ENCODE measurements around the gene IL21R.
"Not testable (repeated sequence)": the region's sequence is repeated elsewhere in the genome, so short reads cannot be mapped to it uniquely, and the experiment has no call there.

Gene IL21R

DNA sequence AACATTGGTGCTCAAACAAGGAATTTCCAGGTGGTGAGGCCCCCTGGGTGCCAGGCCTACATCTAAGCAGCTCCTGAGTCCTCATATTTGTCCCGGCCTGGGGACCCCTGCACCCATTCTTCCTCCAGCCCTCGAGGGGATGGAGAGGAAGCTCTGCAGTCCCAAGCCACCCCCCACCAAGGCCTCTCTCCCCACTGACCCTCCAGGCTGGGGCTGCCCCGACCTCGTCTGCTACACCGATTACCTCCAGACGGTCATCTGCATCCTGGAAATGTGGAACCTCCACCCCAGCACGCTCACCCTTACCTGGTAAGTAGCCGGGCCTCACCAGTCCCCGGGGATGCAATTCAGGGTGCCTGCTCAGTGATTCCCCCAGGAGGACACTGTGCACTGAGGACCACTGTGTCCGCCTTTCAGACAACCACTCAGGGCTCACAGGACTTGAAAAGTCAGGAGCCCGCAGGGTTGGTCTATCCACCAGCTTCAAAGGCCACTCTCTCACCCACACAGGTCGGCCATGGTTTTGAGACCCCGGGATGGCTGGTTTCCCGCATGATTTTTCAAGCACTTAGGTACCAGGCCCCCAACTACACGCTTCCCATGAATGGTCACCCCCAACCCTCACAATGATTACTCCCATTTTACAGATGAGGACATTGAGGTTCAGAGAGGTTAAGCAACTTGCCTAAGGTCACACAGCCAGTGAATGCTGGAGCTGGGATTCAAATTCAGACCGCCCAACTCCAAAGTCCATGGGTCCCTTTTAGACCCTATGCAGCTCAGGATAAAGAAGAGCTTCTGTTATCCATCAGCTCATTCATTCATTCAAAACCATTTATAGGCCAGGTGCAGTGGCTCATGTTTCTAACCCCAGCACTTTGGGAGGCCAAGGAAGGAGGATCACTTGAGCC, 32.4 kb downstream of the IL21R start:
- no peak overlapping the region for H3K4me3 ChIP-seq (ENCODE audit: low read depth, low read length)
- ChIA-PET POLR2A (no interaction called here), CTCF (interaction anchor here (0.7 to 1.3 kb wide), 4 partner anchors 10 to 280 kb away, joined by 3 to 5 read pairs (median 3); no protein-coding TSS in a partner anchor)
- TF ChIP-seq, protein P1, sequence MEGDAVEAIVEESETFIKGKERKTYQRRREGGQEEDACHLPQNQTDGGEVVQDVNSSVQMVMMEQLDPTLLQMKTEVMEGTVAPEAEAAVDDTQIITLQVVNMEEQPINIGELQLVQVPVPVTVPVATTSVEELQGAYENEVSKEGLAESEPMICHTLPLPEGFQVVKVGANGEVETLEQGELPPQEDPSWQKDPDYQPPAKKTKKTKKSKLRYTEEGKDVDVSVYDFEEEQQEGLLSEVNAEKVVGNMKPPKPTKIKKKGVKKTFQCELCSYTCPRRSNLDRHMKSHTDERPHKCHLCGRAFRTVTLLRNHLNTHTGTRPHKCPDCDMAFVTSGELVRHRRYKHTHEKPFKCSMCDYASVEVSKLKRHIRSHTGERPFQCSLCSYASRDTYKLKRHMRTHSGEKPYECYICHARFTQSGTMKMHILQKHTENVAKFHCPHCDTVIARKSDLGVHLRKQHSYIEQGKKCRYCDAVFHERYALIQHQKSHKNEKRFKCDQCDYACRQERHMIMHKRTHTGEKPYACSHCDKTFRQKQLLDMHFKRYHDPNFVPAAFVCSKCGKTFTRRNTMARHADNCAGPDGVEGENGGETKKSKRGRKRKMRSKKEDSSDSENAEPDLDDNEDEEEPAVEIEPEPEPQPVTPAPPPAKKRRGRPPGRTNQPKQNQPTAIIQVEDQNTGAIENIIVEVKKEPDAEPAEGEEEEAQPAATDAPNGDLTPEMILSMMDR (IDR thresholded peaks at IDR 0.05; ENCODE audit: insufficient read depth, low read length, missing control alignments): no peak
- no peak for DNase-seq (ENCODE audit: low read depth, low spot score)

DNA sequence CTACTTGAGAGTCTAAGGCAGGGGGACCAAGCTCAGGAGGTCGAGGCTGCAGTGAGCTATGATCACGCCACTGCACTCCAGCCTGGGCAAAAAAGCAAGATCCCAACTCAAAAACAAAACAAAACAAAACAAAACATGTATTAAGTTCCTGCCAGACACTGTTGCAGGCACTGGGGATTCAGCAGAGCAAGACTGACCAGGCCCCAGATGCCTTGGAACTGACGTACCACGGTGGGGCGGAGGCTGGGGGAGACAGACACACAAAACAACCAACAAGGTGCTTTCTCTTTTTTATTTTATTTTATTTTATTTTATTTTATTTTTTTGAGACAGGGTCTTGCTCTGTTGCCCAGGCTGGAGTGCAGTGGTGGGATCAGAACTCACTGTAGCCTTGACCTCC, 33.2 kb downstream of the IL21R start:
- CTCF ChIA-PET: interaction anchor here (0.8 to 1.3 kb wide), 3 partner anchors 10 to 200 kb away, joined by 3 to 5 read pairs (median 3); no protein-coding TSS in a partner anchor
- POLR2A ChIA-PET; H3K4me3 ChIP-seq (ENCODE audit: low read depth, low read length); DNase-seq (ENCODE audit: low read depth, low spot score): not testable (repeated sequence)

- CTCF ChIA-PET: no interaction called here
These were observed 34.1 kb downstream of the IL21R start for GRCh38 chr16:27436065-27436464.

GRCh38 chr16:27436921-27437650, 35.1 kb downstream of the IL21R start:
- no peak for DNase-seq (ENCODE audit: low read depth, low spot score)
- CTCF ChIA-PET: interaction anchor here (0.7 to 0.8 kb wide), 2 partner anchors 18 to 23 kb away, joined by 3 read pairs; no protein-coding TSS in a partner anchor
- POLR2A ChIA-PET: no interaction called here

More at GRCh38 chr16:27436065-27436464, 34.1 kb downstream of the IL21R start:
- TF ChIP-seq, protein P1 (IDR thresholded peaks at IDR 0.05; ENCODE audit: insufficient read depth, low read length, missing control alignments): no peak
- DNase-seq (ENCODE audit: low read depth, low spot score): no peak
- POLR2A ChIA-PET: no interaction called here
- no peak overlapping the region for H3K4me3 ChIP-seq (ENCODE audit: low read depth, low read length)

GRCh38 chr16:27437946-27438345, 36.0 kb downstream of the IL21R start:
- TF ChIP-seq, protein P1 (IDR thresholded peaks at IDR 0.05; ENCODE audit: insufficient read depth, low read length, missing control alignments): no peak
- ChIA-PET CTCF (interaction anchor here (0.7 to 0.8 kb wide), 2 partner anchors 17 to 22 kb away, joined by 3 read pairs; no protein-coding TSS in a partner anchor), POLR2A (no interaction called here)
- no peak overlapping the region for H3K4me3 ChIP-seq (ENCODE audit: low read depth, low read length)
- no peak for DNase-seq (ENCODE audit: low read depth, low spot score)

More at GRCh38 chr16:27436921-27437650, 35.1 kb downstream of the IL21R start:
- H3K4me3 ChIP-seq (ENCODE audit: low read depth, low read length): no peak overlapping the region
- TF ChIP-seq, protein P1 (IDR thresholded peaks at IDR 0.05; ENCODE audit: insufficient read depth, low read length, missing control alignments): no peak

- ChIA-PET POLR2A (no interaction called here), CTCF (interaction anchor here (1.0 kb wide), 1 partner anchor 12 kb away, joined by 4 read pairs; no protein-coding TSS in a partner anchor)
- no peak for DNase-seq (ENCODE audit: low read depth, low spot score)
- H3K4me3 ChIP-seq (ENCODE audit: low read depth, low read length): no peak overlapping the region
- TF ChIP-seq, protein P1 (IDR thresholded peaks at IDR 0.05; ENCODE audit: insufficient read depth, low read length, missing control alignments): no peak
These were observed 37.5 kb downstream of the IL21R start for GRCh38 chr16:27439271-27440018.

Measured in AG04449 (cell line).